ENCODE measurements around the gene IGF2R. TPM values are rescaled to one million over a fixed set of nuclear protein-coding genes. Genes with fewer than 3 reads are reported as not detected.

The IGF2R gene
- total and polyA plus RNA-seq, 2 experiments from 2014 or later = 61.2 to 132 TPM

- no peak for DNase-seq (ENCODE audit: low spot score)
- H2AFZ ChIP-seq = no peak overlapping the region
- H4K20me1 ChIP-seq (ENCODE audit: insufficient read depth, poor library complexity, severe bottlenecking) = no peaks in the 10 kb centered on the region
- H3K27ac ChIP-seq = no peak overlapping the region
- no peaks in the 10 kb centered on the region for H3K9me3 ChIP-seq (ENCODE audit: low read depth)
- no peaks in the 10 kb centered on the region for H3K9me2 ChIP-seq (replicated peaks; ENCODE audit: insufficient read depth)
- no peaks in the 10 kb centered on the region for H3K36me3 ChIP-seq (replicated peaks; ENCODE audit: insufficient read depth, low read depth)
- H3K4me3 ChIP-seq = no peak overlapping the region
- 80% methylated on average over 3 of the region's 3 CpGs for WGBS (ENCODE audit: low lambda C conversion rate, missing lambda C conversion rate)
- no peaks in the 10 kb centered on the region for H3K79me2 ChIP-seq
- no peaks in the 10 kb centered on the region for H3K27me3 ChIP-seq
- H3K4me1 ChIP-seq (ENCODE audit: insufficient read depth) = no peaks in the 10 kb centered on the region
- H3K4me2 ChIP-seq = no peak overlapping the region
- TF ChIP-seq EZH2phosphoT487 (IDR thresholded peaks at IDR 0.05; ENCODE audit: low read depth, severe bottlenecking, unreplicated experiment) (no peak), CTCF (IDR thresholded peaks at IDR 0.05; ENCODE audit: poor library complexity) (no peak), EZH2 (IDR thresholded peaks at IDR 0.05; ENCODE audit: borderline replicate concordance) (no peak)
Measured at GRCh38 chr6:160128125-160128683, 159.3 kb downstream of the IGF2R start.

GRCh38 chr6:160128879-160129516 is 160.1 kb downstream of the IGF2R start:
- no peak overlapping the region for H3K27ac ChIP-seq
- H3K27me3 ChIP-seq = no peaks in the 10 kb centered on the region
- H3K9me3 ChIP-seq (ENCODE audit: low read depth) = no peaks in the 10 kb centered on the region
- no peak overlapping the region for H3K4me2 ChIP-seq
- H4K20me1 ChIP-seq (ENCODE audit: insufficient read depth, poor library complexity, severe bottlenecking) = no peaks in the 10 kb centered on the region
- no peaks in the 10 kb centered on the region for H3K36me3 ChIP-seq (replicated peaks; ENCODE audit: insufficient read depth, low read depth)
- TF ChIP-seq CTCF (IDR thresholded peaks at IDR 0.05; ENCODE audit: poor library complexity) = no peak
- no peak overlapping the region for H3K4me3 ChIP-seq
- 93% methylated on average over 6 of the region's 6 CpGs for WGBS (ENCODE audit: low lambda C conversion rate, missing lambda C conversion rate)
- H3K9me2 ChIP-seq (replicated peaks; ENCODE audit: insufficient read depth) = no peaks in the 10 kb centered on the region
- no peaks in the 10 kb centered on the region for H3K4me1 ChIP-seq (ENCODE audit: insufficient read depth)
- no peak for DNase-seq (ENCODE audit: low spot score)
- no peak overlapping the region for H2AFZ ChIP-seq
- no peaks in the 10 kb centered on the region for H3K79me2 ChIP-seq

DNA sequence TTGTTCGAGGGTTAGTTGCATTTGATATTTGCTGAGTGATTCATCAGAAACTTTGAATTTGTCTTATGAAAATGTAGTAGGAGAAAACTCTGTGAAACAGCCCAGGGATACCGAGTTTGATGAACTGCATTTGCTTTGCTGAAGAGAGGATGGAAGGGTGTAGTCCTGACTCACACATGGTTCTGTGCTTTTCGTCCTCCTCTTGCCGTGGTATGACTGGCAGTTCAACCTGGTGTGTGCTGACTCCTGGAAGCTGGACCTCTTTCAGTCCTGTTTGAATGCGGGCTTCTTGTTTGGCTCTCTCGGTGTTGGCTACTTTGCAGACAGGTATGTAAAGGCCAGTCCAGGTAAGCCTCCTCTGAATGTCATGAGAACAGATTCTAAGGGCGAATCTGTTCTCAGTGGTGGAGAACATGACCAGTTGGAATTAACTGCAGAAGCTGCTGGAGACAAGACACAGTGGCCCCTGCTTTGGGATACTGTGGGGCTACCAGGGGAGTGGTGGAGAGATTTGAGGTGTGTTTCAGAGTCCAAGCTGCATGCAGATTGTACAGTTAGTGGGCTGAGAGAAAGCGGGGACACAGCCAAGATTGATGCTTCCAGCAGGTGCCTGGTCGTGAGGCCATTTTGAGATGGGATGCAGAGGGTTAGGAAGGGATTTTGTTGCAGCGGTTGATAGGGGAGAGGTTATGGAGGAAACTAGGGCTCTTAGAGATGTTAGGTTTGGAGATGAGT is 161.2 kb downstream of the IGF2R start:
- H3K9me2 ChIP-seq (replicated peaks; ENCODE audit: insufficient read depth) = no peaks in the 10 kb centered on the region
- WGBS (ENCODE audit: low lambda C conversion rate, missing lambda C conversion rate) = 87% methylated on average over 10 of the region's 10 CpGs
- TF ChIP-seq EZH2phosphoT487 (IDR thresholded peaks at IDR 0.05; ENCODE audit: low read depth, severe bottlenecking, unreplicated experiment) = no peak
- TF ChIP-seq CTCF (IDR thresholded peaks at IDR 0.05; ENCODE audit: poor library complexity) = no peak
- TF ChIP-seq EZH2 (IDR thresholded peaks at IDR 0.05; ENCODE audit: borderline replicate concordance) = no peak
- no peaks in the 10 kb centered on the region for H3K36me3 ChIP-seq (replicated peaks; ENCODE audit: insufficient read depth, low read depth)
- H3K27ac ChIP-seq = no peak overlapping the region
- no peak overlapping the region for H3K4me3 ChIP-seq
- no peaks in the 10 kb centered on the region for H3K9me3 ChIP-seq (ENCODE audit: low read depth)
- no peaks in the 10 kb centered on the region for H4K20me1 ChIP-seq (ENCODE audit: insufficient read depth, poor library complexity, severe bottlenecking)
- H3K4me1 ChIP-seq (ENCODE audit: insufficient read depth) = peaks cover 5% of the 10 kb centered on the region
- DNase-seq (ENCODE audit: low spot score) = no peak
- no peaks in the 10 kb centered on the region for H3K79me2 ChIP-seq
- H2AFZ ChIP-seq = no peak overlapping the region
- no peak overlapping the region for H3K4me2 ChIP-seq
- H3K27me3 ChIP-seq = no peaks in the 10 kb centered on the region
